ENCODE results near the gene C1orf174.

The C1orf174 gene

DNA sequence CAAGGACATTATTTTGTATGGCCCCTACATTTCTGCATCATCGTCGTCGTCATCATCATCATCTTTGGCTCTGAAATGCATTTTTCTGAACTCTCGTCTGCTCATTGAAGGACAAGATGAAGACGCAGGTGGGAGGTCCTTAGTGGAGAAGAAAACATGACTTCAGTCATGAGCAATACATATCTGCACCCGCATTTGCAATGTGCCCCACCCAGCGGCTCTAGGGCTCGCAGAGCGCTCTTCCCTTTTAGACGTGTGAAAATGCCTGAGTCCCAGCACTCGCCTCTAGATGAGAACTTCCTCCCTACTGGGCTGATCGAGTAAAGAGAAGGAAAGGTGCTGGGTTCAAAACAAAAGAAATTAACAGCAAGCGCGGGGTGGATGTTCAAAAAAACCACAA is 10.1 kb downstream of the C1orf174 start:
- Histone ChIP-seq H3K27me3 (no peaks in the 10 kb centered on the region), H3K36me3 (peaks cover 35 to 71% (median 64%) of the 10 kb centered on the region in 3 donors), H3K9me3 (no peaks in the 10 kb centered on the region), H3K27ac (no peak overlapping the region), H3K4me3 (no peak overlapping the region), H3K4me1 (peaks cover 0 to 8% (median 5%) of the 10 kb centered on the region in 4 donors)
- TF ChIP-seq, protein P1, sequence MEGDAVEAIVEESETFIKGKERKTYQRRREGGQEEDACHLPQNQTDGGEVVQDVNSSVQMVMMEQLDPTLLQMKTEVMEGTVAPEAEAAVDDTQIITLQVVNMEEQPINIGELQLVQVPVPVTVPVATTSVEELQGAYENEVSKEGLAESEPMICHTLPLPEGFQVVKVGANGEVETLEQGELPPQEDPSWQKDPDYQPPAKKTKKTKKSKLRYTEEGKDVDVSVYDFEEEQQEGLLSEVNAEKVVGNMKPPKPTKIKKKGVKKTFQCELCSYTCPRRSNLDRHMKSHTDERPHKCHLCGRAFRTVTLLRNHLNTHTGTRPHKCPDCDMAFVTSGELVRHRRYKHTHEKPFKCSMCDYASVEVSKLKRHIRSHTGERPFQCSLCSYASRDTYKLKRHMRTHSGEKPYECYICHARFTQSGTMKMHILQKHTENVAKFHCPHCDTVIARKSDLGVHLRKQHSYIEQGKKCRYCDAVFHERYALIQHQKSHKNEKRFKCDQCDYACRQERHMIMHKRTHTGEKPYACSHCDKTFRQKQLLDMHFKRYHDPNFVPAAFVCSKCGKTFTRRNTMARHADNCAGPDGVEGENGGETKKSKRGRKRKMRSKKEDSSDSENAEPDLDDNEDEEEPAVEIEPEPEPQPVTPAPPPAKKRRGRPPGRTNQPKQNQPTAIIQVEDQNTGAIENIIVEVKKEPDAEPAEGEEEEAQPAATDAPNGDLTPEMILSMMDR (IDR thresholded peaks at IDR 0.05) = no peak
- intact Hi-C loops (cut with DNase I; ENCODE audit: low total_unique reads) = loop anchor here (5.0 kb wide), 1 partner anchor 1473 kb away; no protein-coding TSS in a partner anchor
- no peak for DNase-seq

DNA sequence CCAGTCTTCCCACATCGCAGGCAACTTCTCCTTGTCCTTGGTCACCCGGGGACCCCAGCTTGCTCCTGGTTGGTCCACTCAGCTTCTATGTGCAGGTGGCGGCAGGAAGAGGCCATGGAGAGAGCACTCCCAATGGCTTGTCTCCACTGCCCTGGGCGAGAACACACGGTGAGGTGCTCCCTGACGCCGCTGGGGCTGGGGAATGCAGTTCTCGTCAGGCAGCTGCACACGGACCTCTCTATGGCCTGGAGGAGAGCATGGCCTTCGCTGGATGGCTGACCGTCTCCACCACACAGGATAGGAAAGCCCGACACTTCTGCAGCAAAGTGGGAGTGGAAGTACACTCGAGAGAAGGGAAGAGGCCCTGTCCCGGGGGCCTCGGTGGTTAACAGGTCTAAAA is 11.8 kb downstream of the C1orf174 start:
- TF ChIP-seq, protein P1 (IDR thresholded peaks at IDR 0.05) = no peak
- Histone ChIP-seq H3K4me3 (no peak overlapping the region), H3K27ac (no peak overlapping the region), H3K4me1 (peaks cover 0 to 8% (median 5%) of the 10 kb centered on the region in 4 donors), H3K27me3 (no peaks in the 10 kb centered on the region), H3K36me3 (peaks cover 45 to 82% (median 71%) of the 10 kb centered on the region in 3 donors), H3K9me3 (no peaks in the 10 kb centered on the region)
- no peak for DNase-seq
- intact Hi-C loops (cut with DNase I; ENCODE audit: low total_unique reads) = loop anchor here (5.0 kb wide), 1 partner anchor 1471 kb away; no protein-coding TSS in a partner anchor

DNA sequence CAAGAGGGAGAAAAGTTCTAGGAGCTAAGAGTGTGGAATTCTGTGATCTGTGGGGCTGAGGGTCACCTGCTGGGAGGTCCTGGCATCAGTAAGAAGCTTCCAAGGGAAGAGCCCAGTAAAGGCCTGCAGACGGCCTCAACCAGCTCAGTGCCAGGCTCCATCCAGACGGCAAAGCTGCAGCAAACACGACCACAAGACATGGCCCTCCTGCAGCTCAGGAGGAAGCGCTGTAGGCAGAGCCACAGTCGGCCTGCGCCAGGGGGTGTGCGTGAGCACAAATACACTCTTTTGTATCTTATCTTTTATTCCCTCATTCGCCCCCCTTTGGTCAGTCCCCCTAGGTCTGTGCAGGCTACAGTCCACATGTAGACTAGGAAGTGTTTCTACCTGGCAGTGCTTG is 13.4 kb downstream of the C1orf174 start:
- no peaks in the 10 kb centered on the region for H3K27me3 ChIP-seq
- H3K4me1 ChIP-seq = no peaks in the 10 kb centered on the region
- H3K27ac ChIP-seq = no peak overlapping the region
- peaks cover 46 to 89% (median 73%) of the 10 kb centered on the region in 3 donors for H3K36me3 ChIP-seq
- no peak for DNase-seq
- TF ChIP-seq, protein P1 (IDR thresholded peaks at IDR 0.05) = no peak
- H3K4me3 ChIP-seq = no peak overlapping the region
- H3K9me3 ChIP-seq = no peaks in the 10 kb centered on the region
- intact Hi-C loops (cut with DNase I; ENCODE audit: low total_unique reads) = loop anchor here (5.0 kb wide), 1 partner anchor 1469 kb away; no protein-coding TSS in a partner anchor

DNA sequence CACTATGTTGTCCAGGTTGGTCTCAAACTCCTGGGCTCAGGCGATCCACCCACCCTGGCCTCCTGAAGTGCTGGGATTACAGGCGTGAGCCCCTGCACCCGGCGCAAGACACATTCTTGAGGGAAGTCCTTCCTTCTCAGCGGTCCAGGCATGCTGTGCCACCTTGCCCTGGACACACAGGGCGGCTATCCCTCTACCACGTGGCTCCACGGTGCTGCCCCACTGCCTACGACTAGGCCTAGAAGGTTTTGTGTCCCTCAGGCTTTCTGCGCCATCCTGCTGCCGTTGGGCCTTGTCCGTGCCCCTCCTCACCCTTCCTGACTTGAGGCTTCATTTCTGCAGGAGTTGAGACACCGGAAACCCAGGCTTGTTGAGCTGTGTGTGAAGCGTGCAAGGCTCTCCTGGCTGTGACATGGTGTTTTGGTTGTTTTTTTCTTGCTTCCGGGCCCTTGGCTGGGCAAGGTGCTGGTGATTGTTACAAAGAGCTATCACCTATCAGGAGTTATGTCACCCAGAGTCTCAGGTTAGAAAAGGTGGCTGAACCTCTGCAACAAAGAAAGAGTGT is 13.9 kb downstream of the C1orf174 start:
- TF ChIP-seq, protein P1 (IDR thresholded peaks at IDR 0.05) = no peak
- intact Hi-C loops (cut with DNase I; ENCODE audit: low total_unique reads) = loop anchor here (5.0 kb wide), 1 partner anchor 1469 kb away; no protein-coding TSS in a partner anchor
- H3K27ac ChIP-seq = no peak overlapping the region
- H3K27me3 ChIP-seq = no peaks in the 10 kb centered on the region
- H3K4me1 ChIP-seq = no peaks in the 10 kb centered on the region
- H3K9me3 ChIP-seq = no peaks in the 10 kb centered on the region
- no peak overlapping the region for H3K4me3 ChIP-seq
- no peak for DNase-seq
- peaks cover 46 to 89% (median 73%) of the 10 kb centered on the region in 3 donors for H3K36me3 ChIP-seq

DNA sequence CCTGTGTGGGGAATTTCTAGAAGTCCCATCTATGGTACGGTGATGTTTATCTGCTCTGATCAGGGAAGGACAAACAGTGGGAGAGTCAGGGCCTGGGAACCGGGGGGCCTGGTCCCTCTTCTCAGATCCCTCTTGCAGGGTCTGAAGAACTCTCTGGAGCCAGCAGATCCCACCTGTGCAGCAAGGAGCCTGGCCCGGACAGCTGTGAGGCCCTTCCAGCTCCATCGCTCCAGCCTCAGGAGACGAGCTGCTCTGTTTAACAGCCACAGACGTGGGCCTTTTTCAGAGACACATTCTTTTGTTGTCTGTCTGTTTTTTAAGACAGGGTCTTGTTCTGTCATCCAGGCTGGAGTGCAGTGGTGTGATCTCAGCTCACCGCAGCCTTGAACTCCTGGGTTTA is 14.5 kb downstream of the C1orf174 start:
- no peak for DNase-seq
- Histone ChIP-seq H3K36me3 (peaks cover 44 to 89% (median 73%) of the 10 kb centered on the region in 3 donors), H3K9me3 (no peaks in the 10 kb centered on the region), H3K4me1 (no peaks in the 10 kb centered on the region), H3K27ac (no peak overlapping the region), H3K27me3 (no peaks in the 10 kb centered on the region), H3K4me3 (no peak overlapping the region)
- TF ChIP-seq, protein P1 (IDR thresholded peaks at IDR 0.05) = no peak
- intact Hi-C loops (cut with DNase I; ENCODE audit: low total_unique reads) = loop anchor here (5.0 kb wide), 1 partner anchor 1468 kb away; no protein-coding TSS in a partner anchor

All from tibial artery (tissue), 4 donors.